SK-N-SH (cell line): ENCODE results near the gene KRT24. TPM values are rescaled to one million over a fixed set of nuclear protein-coding genes. Genes with fewer than 3 reads are reported as not detected.

Experiments
- CTCF ChIA-PET: fragments of 300-600, 350-600 bp; formaldehyde crosslinking; extraction: SDS; loops from one replicate; lab custom pipeline; 2021; lab: Yijun Ruan, JAX
- POLR2A ChIA-PET: fragments of 350-600 bp; sonication (Branson Sonifier 250); formaldehyde crosslinking; extraction: SDS; loops from one replicate; lab custom pipeline; 2020; ENCODE audit warnings: antibody characterized with exemption, inconsistent platforms; lab: Yijun Ruan, JAX
- DNase-seq: peaks from one replicate; pipeline ENCODE4 v3.0.0; 2012
- H2AFZ ChIP-seq: fragments of 200-600 bp; sonication (generic); 2 replicates; pipeline ENCODE4 v1.8.1; 2016; ENCODE audit warnings: antibody characterized with exemption, mild to moderate bottlenecking, low read depth
- H3F3A ChIP-seq: fragments of 200-600 bp; sonication (generic); replicated peaks from 2 replicates; pipeline ENCODE3; 2016; ENCODE audit warnings: antibody characterized with exemption, mild to moderate bottlenecking; ENCODE audit not compliant: insufficient read depth
- H3K27ac ChIP-seq, 2 experiments: fragments of 200-500 bp in 1 of 2; fragments of 200-600 bp in 1 of 2; sonication (Bioruptor generic) in 1 of 2; sonication (generic), shearing (Covaris generic) in 1 of 2; 2 replicates each; pipeline versions ENCODE4 v1.5.1 to v1.6.1; 2014 to 2016; ENCODE audit warnings: low read depth in 2 of 2, inconsistent platforms in 1 of 2, low read length in 1 of 2, mild to moderate bottlenecking in 1 of 2, mixed read lengths in 1 of 2
- H3K27me3 ChIP-seq: fragments of 200-600 bp; sonication (generic), shearing (Covaris generic); 2 replicates; pipeline ENCODE4 v1.6.1; 2016; ENCODE audit warnings: mixed run types; ENCODE audit not compliant: insufficient read depth
- H3K36me3 ChIP-seq, 2 experiments: fragments of 200-500 bp in 1 of 2; fragments of 200-600 bp in 1 of 2; sonication (Bioruptor generic) in 1 of 2; sonication (generic) in 1 of 2; replicated peaks in 1 of 2; 2 replicates each; pipeline versions ENCODE3 to v1.5.1; 2014 to 2016; ENCODE audit warnings: low read length in 1 of 2, mild to moderate bottlenecking in 1 of 2; ENCODE audit not compliant: insufficient read depth in 2 of 2, control insufficient read depth in 1 of 2
- H3K4me1 ChIP-seq, 2 experiments: fragments of 200-500 bp in 1 of 2; fragments of 200-600 bp in 1 of 2; sonication (Bioruptor generic) in 1 of 2; sonication (generic), shearing (Covaris generic) in 1 of 2; 2 replicates each; pipeline versions ENCODE4 v1.5.1 to v1.6.1; 2014 to 2016; ENCODE audit warnings: low read depth in 1 of 2, low read length in 1 of 2, mixed run types in 1 of 2; ENCODE audit not compliant: insufficient read depth in 2 of 2, control insufficient read depth in 1 of 2
- H3K4me2 ChIP-seq: fragments of 200-600 bp; sonication (generic), shearing (Covaris generic); 2 replicates; pipeline ENCODE4 v1.6.1; 2017; ENCODE audit warnings: mixed run types
- H3K4me3 ChIP-seq, 2 experiments: fragments of 200-500 bp in 1 of 2; fragments of 200-600 bp in 1 of 2; sonication (Bioruptor generic) in 1 of 2; sonication (generic), shearing (Covaris generic) in 1 of 2; 2 replicates each; pipeline versions ENCODE4 v1.5.1 to v1.8.1; 2014 to 2016; ENCODE audit warnings: low read depth in 2 of 2, inconsistent platforms in 1 of 2, low read length in 1 of 2, mild to moderate bottlenecking in 1 of 2, mixed read lengths in 1 of 2, moderate library complexity in 1 of 2
- H3K79me2 ChIP-seq: fragments of 200-600 bp; sonication (generic); 2 replicates; pipeline ENCODE4 v1.8.1; 2017; ENCODE audit warnings: mild to moderate bottlenecking; ENCODE audit not compliant: insufficient read depth
- H3K9ac ChIP-seq: fragments of 200-600 bp; sonication (generic); 2 replicates; pipeline ENCODE4 v1.6.1; 2017; ENCODE audit warnings: mixed run types
- H3K9me2 ChIP-seq: fragments of 200-600 bp; sonication (generic); 2 replicates; pipeline ENCODE4 v1.6.1; 2017; ENCODE audit warnings: mixed run types
- H3K9me3 ChIP-seq: fragments of 200-600 bp; sonication (generic); 2 replicates; pipeline ENCODE4 v1.6.1; 2017; ENCODE audit warnings: mixed run types, mild to moderate bottlenecking, moderate library complexity
- H4K20me1 ChIP-seq: fragments of 200-600 bp; sonication (generic); 2 replicates; pipeline ENCODE4 v1.6.1; 2017; ENCODE audit warnings: mild to moderate bottlenecking, mixed run types; ENCODE audit not compliant: insufficient read depth
- CHD2 ChIP-seq: fragments of 150-350 bp; IDR thresholded peaks from 2 replicates; pipeline ENCODE4 v1.6.1; 2018; ENCODE audit warnings: low read length; ENCODE audit not compliant: partially characterized antibody
- ELF1 ChIP-seq: IDR thresholded peaks from 2 replicates; pipeline ENCODE4 v1.4.0; 2012
- EP300 ChIP-seq, 2 experiments: IDR thresholded peaks; 2 replicates each; pipeline versions ENCODE4 v1.4.0 to v1.6.1; 2012; ENCODE audit warnings: borderline replicate concordance in 1 of 2, low read depth in 1 of 2, low read length in 1 of 2
- FOXJ3 ChIP-seq: sonication (generic); formaldehyde crosslinking; IDR thresholded peaks from 2 replicates; pipeline ENCODE4 v1.5.1; 2020; ENCODE audit warnings: mild to moderate bottlenecking, missing genetic modification reagents
- FOXM1 ChIP-seq: IDR thresholded peaks from 2 replicates; pipeline ENCODE4 v1.4.0; 2012; ENCODE audit warnings: low read depth, mild to moderate bottlenecking
- GABPA ChIP-seq: IDR thresholded peaks from 2 replicates; pipeline ENCODE4 v1.4.0; 2012; ENCODE audit warnings: low read depth, mild to moderate bottlenecking
- JUND ChIP-seq: IDR thresholded peaks from 2 replicates; pipeline ENCODE4 v1.4.0; 2012
- NFIC ChIP-seq: IDR thresholded peaks from 2 replicates; pipeline ENCODE4 v1.4.0; 2012; ENCODE audit warnings: borderline replicate concordance
- RCOR1 ChIP-seq: fragments of 150-350 bp; IDR thresholded peaks from 2 replicates; pipeline ENCODE4 v1.6.1; 2017; ENCODE audit warnings: antibody characterized with exemption, low read length
- TEAD4 ChIP-seq: IDR thresholded peaks from 2 replicates; pipeline ENCODE4 v1.4.0; 2012; ENCODE audit warnings: mild to moderate bottlenecking, borderline replicate concordance; ENCODE audit not compliant: insufficient read depth
- YY1 ChIP-seq: IDR thresholded peaks from 2 replicates; pipeline ENCODE4 v1.4.0; 2012; ENCODE audit warnings: low read depth, mild to moderate bottlenecking
- WGBS: methylation state at CpG from one replicate; pipeline ENCODE4 v1.1.6; 2017; ENCODE audit warnings: low lambda C conversion rate; 5-methylcytosine and 5-hydroxymethylcytosine counted together
- polyA plus RNA-seq, 3 experiments: library from polyadenylated mRNA; depleted of rRNA; stranded (reverse); fragments of >200 nt; gene quantifications; 2 replicates each; pipeline ENCODE4 v1.2.3, GENCODE V29; 2012
- TF ChIP-seq, protein P1 (sequence below): IDR thresholded peaks from 2 replicates; pipeline ENCODE4 v1.4.0; 2012; ENCODE audit warnings: low read depth, borderline replicate concordance
- TF ChIP-seq, protein P2 (sequence below): IDR thresholded peaks from 2 replicates; pipeline ENCODE4 v1.6.1; 2012; ENCODE audit warnings: mild to moderate bottlenecking, low read depth, low read length, moderate library complexity
- TF ChIP-seq, protein P3 (sequence below): IDR thresholded peaks from 2 replicates; pipeline ENCODE4 v1.4.0; 2012; ENCODE audit warnings: low read depth, borderline replicate concordance

The KRT24 gene
- polyA plus RNA-seq, 1 of the 3 experiments (the other 2 are of a cell fraction) = not detected

DNA sequence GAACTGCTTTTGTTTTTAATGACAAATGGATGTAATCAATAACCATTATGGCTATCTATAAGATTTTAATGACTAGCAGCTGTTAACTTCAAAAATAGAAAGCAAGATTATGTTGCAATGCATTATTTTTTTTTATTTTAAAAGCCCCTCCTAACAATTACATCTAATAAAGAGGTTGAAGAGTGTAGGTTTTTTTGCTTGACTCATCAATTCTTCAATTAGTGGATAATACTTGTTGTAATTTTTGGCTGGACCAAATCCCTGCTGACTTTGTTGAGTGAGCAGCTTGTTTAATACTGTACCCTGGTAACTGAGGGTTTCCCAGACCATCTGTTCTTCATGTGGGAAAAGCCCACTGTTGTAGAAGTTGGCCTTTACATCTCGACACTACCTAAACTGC, 27.4 kb upstream of the KRT24 start:
- H3F3A ChIP-seq = no peaks in the 10 kb centered on the region
- no peaks in the 10 kb centered on the region for H3K36me3 ChIP-seq
- H3K27me3 ChIP-seq = peaks cover 39% of the 10 kb centered on the region; the same call in 1 of the 2 replicates
- H3K4me2 ChIP-seq = no peak overlapping the region
- TF ChIP-seq, protein P1, sequence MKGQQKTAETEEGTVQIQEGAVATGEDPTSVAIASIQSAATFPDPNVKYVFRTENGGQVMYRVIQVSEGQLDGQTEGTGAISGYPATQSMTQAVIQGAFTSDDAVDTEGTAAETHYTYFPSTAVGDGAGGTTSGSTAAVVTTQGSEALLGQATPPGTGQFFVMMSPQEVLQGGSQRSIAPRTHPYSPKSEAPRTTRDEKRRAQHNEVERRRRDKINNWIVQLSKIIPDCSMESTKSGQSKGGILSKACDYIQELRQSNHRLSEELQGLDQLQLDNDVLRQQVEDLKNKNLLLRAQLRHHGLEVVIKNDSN = no peak
- TF ChIP-seq TEAD4 (no peak), FOXJ3 (CRISPR knock-in tag) (no peak), ELF1 (no peak), CHD2 (no peak), GABPA (no peak), FOXM1 (no peak), RCOR1 (no peak), NFIC (no peak), YY1 (no peak), JUND (no peak), EP300 (IDR thresholded peaks at IDR 0.05; ENCODE audit: borderline replicate concordance in 1 of 2, low read depth in 1 of 2, low read length in 1 of 2) (no peak)
- TF ChIP-seq, protein P2, sequence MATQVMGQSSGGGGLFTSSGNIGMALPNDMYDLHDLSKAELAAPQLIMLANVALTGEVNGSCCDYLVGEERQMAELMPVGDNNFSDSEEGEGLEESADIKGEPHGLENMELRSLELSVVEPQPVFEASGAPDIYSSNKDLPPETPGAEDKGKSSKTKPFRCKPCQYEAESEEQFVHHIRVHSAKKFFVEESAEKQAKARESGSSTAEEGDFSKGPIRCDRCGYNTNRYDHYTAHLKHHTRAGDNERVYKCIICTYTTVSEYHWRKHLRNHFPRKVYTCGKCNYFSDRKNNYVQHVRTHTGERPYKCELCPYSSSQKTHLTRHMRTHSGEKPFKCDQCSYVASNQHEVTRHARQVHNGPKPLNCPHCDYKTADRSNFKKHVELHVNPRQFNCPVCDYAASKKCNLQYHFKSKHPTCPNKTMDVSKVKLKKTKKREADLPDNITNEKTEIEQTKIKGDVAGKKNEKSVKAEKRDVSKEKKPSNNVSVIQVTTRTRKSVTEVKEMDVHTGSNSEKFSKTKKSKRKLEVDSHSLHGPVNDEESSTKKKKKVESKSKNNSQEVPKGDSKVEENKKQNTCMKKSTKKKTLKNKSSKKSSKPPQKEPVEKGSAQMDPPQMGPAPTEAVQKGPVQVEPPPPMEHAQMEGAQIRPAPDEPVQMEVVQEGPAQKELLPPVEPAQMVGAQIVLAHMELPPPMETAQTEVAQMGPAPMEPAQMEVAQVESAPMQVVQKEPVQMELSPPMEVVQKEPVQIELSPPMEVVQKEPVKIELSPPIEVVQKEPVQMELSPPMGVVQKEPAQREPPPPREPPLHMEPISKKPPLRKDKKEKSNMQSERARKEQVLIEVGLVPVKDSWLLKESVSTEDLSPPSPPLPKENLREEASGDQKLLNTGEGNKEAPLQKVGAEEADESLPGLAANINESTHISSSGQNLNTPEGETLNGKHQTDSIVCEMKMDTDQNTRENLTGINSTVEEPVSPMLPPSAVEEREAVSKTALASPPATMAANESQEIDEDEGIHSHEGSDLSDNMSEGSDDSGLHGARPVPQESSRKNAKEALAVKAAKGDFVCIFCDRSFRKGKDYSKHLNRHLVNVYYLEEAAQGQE = no peak
- TF ChIP-seq, protein P3, sequence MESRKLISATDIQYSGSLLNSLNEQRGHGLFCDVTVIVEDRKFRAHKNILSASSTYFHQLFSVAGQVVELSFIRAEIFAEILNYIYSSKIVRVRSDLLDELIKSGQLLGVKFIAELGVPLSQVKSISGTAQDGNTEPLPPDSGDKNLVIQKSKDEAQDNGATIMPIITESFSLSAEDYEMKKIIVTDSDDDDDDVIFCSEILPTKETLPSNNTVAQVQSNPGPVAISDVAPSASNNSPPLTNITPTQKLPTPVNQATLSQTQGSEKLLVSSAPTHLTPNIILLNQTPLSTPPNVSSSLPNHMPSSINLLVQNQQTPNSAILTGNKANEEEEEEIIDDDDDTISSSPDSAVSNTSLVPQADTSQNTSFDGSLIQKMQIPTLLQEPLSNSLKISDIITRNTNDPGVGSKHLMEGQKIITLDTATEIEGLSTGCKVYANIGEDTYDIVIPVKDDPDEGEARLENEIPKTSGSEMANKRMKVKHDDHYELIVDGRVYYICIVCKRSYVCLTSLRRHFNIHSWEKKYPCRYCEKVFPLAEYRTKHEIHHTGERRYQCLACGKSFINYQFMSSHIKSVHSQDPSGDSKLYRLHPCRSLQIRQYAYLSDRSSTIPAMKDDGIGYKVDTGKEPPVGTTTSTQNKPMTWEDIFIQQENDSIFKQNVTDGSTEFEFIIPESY = no peak
- DNase-seq = no peak
- 0% methylated on average over 1 of the region's 1 CpG for WGBS
- no peak overlapping the region for H2AFZ ChIP-seq
- POLR2A ChIA-PET = no interaction called here
- CTCF ChIA-PET = no interaction called here
- H3K79me2 ChIP-seq = no peaks in the 10 kb centered on the region
- H3K9me3 ChIP-seq = no peaks in the 10 kb centered on the region
- no peaks in the 10 kb centered on the region for H3K4me1 ChIP-seq
- no peak overlapping the region for H3K9ac ChIP-seq
- H4K20me1 ChIP-seq = no peaks in the 10 kb centered on the region
- no peaks in the 10 kb centered on the region for H3K9me2 ChIP-seq
- no peak overlapping the region for H3K4me3 ChIP-seq
- H3K27ac ChIP-seq = no peak overlapping the region
